GM12878 (cell line): ENCODE data around the gene LITAF. TPM values are rescaled to one million over a fixed set of nuclear protein-coding genes. Genes with fewer than 3 reads are reported as not detected.

Experiments used
- ATAC-seq: fragments of 200-7000 bp; cut with Tn5 transposase; 3 replicates; pipeline ENCODE4 v1.9.1; 2020; ENCODE audit warnings: mild to moderate bottlenecking, moderate library complexity
- BruUV-seq: library from RNA; stranded (reverse); fragments of 400-500 nt; replicated peaks from 2 replicates; lab custom pipeline; 2021; lab: Mats Ljungman, UMichigan
- CTCF ChIA-PET: fragments of 300-600 bp; sonication (Branson Sonifier 250); formaldehyde crosslinking; extraction: SDS; loops from one replicate; lab custom pipeline; 2021; ENCODE audit warnings: inconsistent platforms; lab: Yijun Ruan, JAX
- POLR2A ChIA-PET: fragments of 350-600 bp; formaldehyde crosslinking; extraction: SDS; loops from one replicate; lab custom pipeline; 2021; ENCODE audit warnings: inconsistent platforms; lab: Charles Lee
- RAD21 ChIA-PET: fragments of 300-600 bp; sonication (Branson Sonifier 250); formaldehyde crosslinking; loops from one replicate; lab custom pipeline; 2023; ENCODE audit warnings: antibody characterized with exemption; ENCODE audit not compliant: unreplicated experiment; lab: Charles Lee
- SMC1A ChIA-PET: fragments of 300-600 bp; sonication (Branson Sonifier 250); formaldehyde crosslinking; loops from one replicate; lab custom pipeline; 2023; ENCODE audit not compliant: unreplicated experiment, uncharacterized antibody; lab: Charles Lee
- DNase-seq: peaks from one replicate; pipeline ENCODE4 v3.0.0-alpha.2; 2011; ENCODE audit warnings: low read depth, low spot score
- FAIRE-seq: peaks from 3 replicates; lab custom pipeline; 2011; peaks lifted over from hg19 to GRCh38; lab: Jason Lieb, UNC
- H2AFZ ChIP-seq: 2 replicates; pipeline ENCODE4 v1.6.0; 2011; ENCODE audit warnings: low read depth, low read length, control low read depth; ENCODE audit not compliant: control insufficient read depth
- H3K27ac ChIP-seq: 2 replicates; pipeline ENCODE4 v1.5.1; 2011; ENCODE audit warnings: control low read depth; ENCODE audit not compliant: control insufficient read depth, insufficient read depth
- H3K27me3 ChIP-seq, 2 experiments: replicated peaks in 1 of 2; 2 replicates each; pipeline versions ENCODE4 v1.6.0 to v1.6.1; 2011; ENCODE audit warnings: low read length in 1 of 2; ENCODE audit not compliant: control insufficient read depth in 2 of 2, insufficient read depth in 2 of 2
- H3K36me3 ChIP-seq, 2 experiments: 2 replicates each; pipeline ENCODE4 v1.5.1; 2011; ENCODE audit warnings: low read length in 1 of 2; ENCODE audit not compliant: control insufficient read depth in 2 of 2, insufficient read depth in 2 of 2
- H3K4me1 ChIP-seq: 2 replicates; pipeline ENCODE4 v1.6.1; 2011; ENCODE audit warnings: mild to moderate bottlenecking, low read length, moderate library complexity, mixed read lengths; ENCODE audit not compliant: control insufficient read depth, insufficient read depth
- H3K4me2 ChIP-seq: 2 replicates; pipeline ENCODE4 v1.6.0; 2011; ENCODE audit warnings: control low read depth; ENCODE audit not compliant: control insufficient read depth, insufficient read depth
- H3K4me3 ChIP-seq: fragments of 200-600 bp; sonication (generic); 2 replicates; pipeline ENCODE4 v1.5.1; 2016
- H3K79me2 ChIP-seq: 2 replicates; pipeline ENCODE4 v1.6.0; 2011; ENCODE audit warnings: low read length; ENCODE audit not compliant: control insufficient read depth, insufficient read depth
- H3K9ac ChIP-seq: 2 replicates; pipeline ENCODE4 v1.8.0; 2011; ENCODE audit warnings: low read length, control low read depth, mixed read lengths; ENCODE audit not compliant: control insufficient read depth, insufficient read depth
- H3K9me3 ChIP-seq: replicated peaks from 3 replicates; pipeline ENCODE4 v1.5.1; 2011; ENCODE audit warnings: mild to moderate bottlenecking, low read length; ENCODE audit not compliant: control insufficient read depth, insufficient read depth
- H4K20me1 ChIP-seq: 2 replicates; pipeline ENCODE4 v1.6.0; 2011; ENCODE audit not compliant: control insufficient read depth, insufficient read depth
- BMI1 ChIP-seq: fragments of 450-650 bp; IDR thresholded peaks from 2 replicates; pipeline ENCODE4 v1.6.1; 2016; ENCODE audit warnings: mild to moderate bottlenecking, moderate library complexity, borderline replicate concordance
- CEBPB ChIP-seq, 2 experiments: fragments of 150-350 bp in 1 of 2; IDR thresholded peaks; 2 replicates each; pipeline ENCODE4 v1.6.1; 2012 to 2014; ENCODE audit warnings: low read depth in 2 of 2, low read length in 2 of 2, borderline replicate concordance in 1 of 2, inconsistent platforms in 1 of 2
- CREB1 ChIP-seq: IDR thresholded peaks from 2 replicates; pipeline ENCODE4 v1.6.1; 2012; ENCODE audit warnings: low read depth, mild to moderate bottlenecking, inconsistent platforms
- GATAD2B ChIP-seq: fragments of 450-650 bp; conservative IDR thresholded peaks from 2 replicates; pipeline ENCODE4 v1.6.1; 2017; ENCODE audit warnings: low read depth, mild to moderate bottlenecking, moderate library complexity
- IKZF2 ChIP-seq, 2 experiments: fragments of 450-650 bp; IDR thresholded peaks; 2 replicates each; pipeline ENCODE4 v1.6.1; 2017; ENCODE audit warnings: mild to moderate bottlenecking in 2 of 2, moderate library complexity in 2 of 2
- RFX5 ChIP-seq: IDR thresholded peaks from 2 replicates; pipeline ENCODE4 v1.6.1; 2011; ENCODE audit warnings: low read depth, low read length, improper control_type of control experiment
- STAT1 ChIP-seq: fragments of 450-650 bp; conservative IDR thresholded peaks from 2 replicates; pipeline ENCODE4 v1.6.1; 2014; ENCODE audit warnings: antibody characterized with exemption, mild to moderate bottlenecking
- ZNF207 ChIP-seq: fragments of 450-650 bp; IDR thresholded peaks from 2 replicates; pipeline ENCODE4 v1.6.1; 2014; ENCODE audit warnings: antibody characterized with exemption, mild to moderate bottlenecking, borderline replicate concordance
- ZNF274 ChIP-seq: IDR thresholded peaks from one replicate; pipeline ENCODE4 v1.8.0; 2011; ENCODE audit not compliant: insufficient read length, insufficient read depth
- ZNF592 ChIP-seq: fragments of 450-650 bp; IDR thresholded peaks from 2 replicates; pipeline ENCODE4 v1.6.1; 2017; ENCODE audit warnings: mild to moderate bottlenecking, moderate library complexity
- WGBS: methylation state at CpG from one replicate; pipeline ENCODE4 v1.1.6; 2016; ENCODE audit warnings: low lambda C conversion rate; ENCODE audit not compliant: insufficient replicate concordance, insufficient coverage; ENCODE audit errors: missing lambda C conversion rate; 5-methylcytosine and 5-hydroxymethylcytosine counted together
- in situ Hi-C: fragments of 300-500 bp; cut with MboI; formaldehyde crosslinking; loops from 9 replicates; pipeline ENCODE4 v1.14.3; 2018; ENCODE audit warnings: mixed read lengths
- intact Hi-C: fragments of 100-400 bp; cut with micrococcal nuclease; formaldehyde crosslinking; loops from one replicate; pipeline ENCODE4 v1.14.2; 2022; ENCODE audit not compliant: unreplicated experiment
- polyA plus RNA-seq, 11 experiments: library from polyadenylated mRNA; depleted of rRNA in 4 of 11; unstranded in 6 of 11; stranded (reverse) in 5 of 11; fragments of >200 nt; fragmentation: Nextera tagmentation in 4 of 11; fragmentation: Illumina TruSeq in 1 of 11; extraction: Ambion mirVana in 4 of 11; extraction: Trizol in 1 of 11; gene quantifications; 1 replicate in 1 of 11; 2 replicates in 10 of 11; pipeline versions ENCODE4 v1.2.1 to v1.2.3, GENCODE V29; 2011 to 2016; ENCODE audit warnings: inconsistent platforms in 2 of 11, missing spikeins in 2 of 11, low read depth in 1 of 11
- total RNA-seq, 4 experiments: library from RNA; depleted of rRNA in 3 of 4; stranded (reverse); fragments of >200 nt in 3 of 4; fragmentation: Illumina TruSeq in 1 of 4; extraction: Trizol in 1 of 4; gene quantifications; 2 replicates each; pipeline versions ENCODE4 v1.2.1 to v1.2.3, GENCODE V29; 2013 to 2021
- TF ChIP-seq, protein P1 (sequence below): fragments of 450-650 bp; IDR thresholded peaks from 2 replicates; pipeline ENCODE4 v1.6.1; 2017; ENCODE audit warnings: mild to moderate bottlenecking, low read depth, inconsistent platforms; ENCODE audit not compliant: poor library complexity, severe bottlenecking
- TF ChIP-seq, protein P2 (sequence below): IDR thresholded peaks from 2 replicates; pipeline ENCODE4 v1.6.1; 2011; ENCODE audit warnings: borderline replicate concordance, low read depth, mild to moderate bottlenecking, moderate library complexity, mixed read lengths, low read length; ENCODE audit not compliant: insufficient read depth; ENCODE audit errors: extremely low read length

LITAF gene
- total and polyA plus RNA-seq, 10 of the 15 experiments (the other 5 are each of a cell fraction or from before 2014, with no cell fraction given): 99.2 to 211 (median 147) TPM

DNA sequence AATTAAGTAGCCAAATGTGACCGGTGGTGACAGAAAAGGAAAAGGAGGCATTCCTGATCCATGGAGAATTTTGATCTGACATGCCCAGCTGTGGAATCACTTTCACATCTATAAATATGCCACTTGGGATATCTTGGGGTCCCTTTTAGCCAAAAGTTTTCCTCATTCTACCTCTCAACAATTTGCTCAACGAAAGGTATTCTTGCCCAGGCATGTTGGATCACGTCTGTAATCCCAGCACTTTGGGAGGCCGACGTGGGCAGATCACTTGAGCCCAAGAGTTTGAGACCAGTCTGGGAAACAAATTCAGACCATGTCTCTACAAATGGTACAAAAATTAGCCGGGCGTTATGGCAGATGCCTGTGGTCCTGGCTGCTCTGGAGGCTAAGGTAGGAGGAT is 24.3 kb downstream of the LITAF start (continued):
- TF ChIP-seq CEBPB (IDR thresholded peaks at IDR 0.05; ENCODE audit: borderline replicate concordance in 1 of 2, low read depth in 2 of 2, low read length in 2 of 2): no peak
- no peak for TF ChIP-seq IKZF2 (IDR thresholded peaks at IDR 0.05)
- no peak for TF ChIP-seq BMI1
- TF ChIP-seq STAT1: no peak
- no peak for TF ChIP-seq ZNF207
- TF ChIP-seq RFX5: no peak
- TF ChIP-seq, protein P1, sequence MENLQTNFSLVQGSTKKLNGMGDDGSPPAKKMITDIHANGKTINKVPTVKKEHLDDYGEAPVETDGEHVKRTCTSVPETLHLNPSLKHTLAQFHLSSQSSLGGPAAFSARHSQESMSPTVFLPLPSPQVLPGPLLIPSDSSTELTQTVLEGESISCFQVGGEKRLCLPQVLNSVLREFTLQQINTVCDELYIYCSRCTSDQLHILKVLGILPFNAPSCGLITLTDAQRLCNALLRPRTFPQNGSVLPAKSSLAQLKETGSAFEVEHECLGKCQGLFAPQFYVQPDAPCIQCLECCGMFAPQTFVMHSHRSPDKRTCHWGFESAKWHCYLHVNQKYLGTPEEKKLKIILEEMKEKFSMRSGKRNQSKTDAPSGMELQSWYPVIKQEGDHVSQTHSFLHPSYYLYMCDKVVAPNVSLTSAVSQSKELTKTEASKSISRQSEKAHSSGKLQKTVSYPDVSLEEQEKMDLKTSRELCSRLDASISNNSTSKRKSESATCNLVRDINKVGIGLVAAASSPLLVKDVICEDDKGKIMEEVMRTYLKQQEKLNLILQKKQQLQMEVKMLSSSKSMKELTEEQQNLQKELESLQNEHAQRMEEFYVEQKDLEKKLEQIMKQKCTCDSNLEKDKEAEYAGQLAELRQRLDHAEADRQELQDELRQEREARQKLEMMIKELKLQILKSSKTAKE: no peak
- no peak for TF ChIP-seq ZNF274
- TF ChIP-seq, protein P2, sequence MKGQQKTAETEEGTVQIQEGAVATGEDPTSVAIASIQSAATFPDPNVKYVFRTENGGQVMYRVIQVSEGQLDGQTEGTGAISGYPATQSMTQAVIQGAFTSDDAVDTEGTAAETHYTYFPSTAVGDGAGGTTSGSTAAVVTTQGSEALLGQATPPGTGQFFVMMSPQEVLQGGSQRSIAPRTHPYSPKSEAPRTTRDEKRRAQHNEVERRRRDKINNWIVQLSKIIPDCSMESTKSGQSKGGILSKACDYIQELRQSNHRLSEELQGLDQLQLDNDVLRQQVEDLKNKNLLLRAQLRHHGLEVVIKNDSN: no peak
- no peak for TF ChIP-seq GATAD2B

GRCh38 chr16:11561856-11562255 is 24.9 kb downstream of the LITAF start:
- TF ChIP-seq ZNF592 (no peak), CREB1 (no peak)
- Histone ChIP-seq H3K9ac (no peak overlapping the region), H4K20me1 (peaks cover 6% of the 10 kb centered on the region; the same call in 1 of the 2 replicates), H3K4me3 (no peak overlapping the region), H3K36me3 (peaks cover 7 to 22% of the 10 kb centered on the region in 2 experiments), H3K79me2 (peaks cover 61% of the 10 kb centered on the region), H2AFZ (no peak overlapping the region), H3K4me1 (peaks cover 8% of the 10 kb centered on the region), H3K27me3 (no peaks in the 10 kb centered on the region), H3K4me2 (no peak overlapping the region), H3K27ac (no peak overlapping the region), H3K9me3 (peaks cover 3% of the 10 kb centered on the region; the same call in 1 of the 3 replicates)
- 98% methylated on average over 3 of the region's 3 CpGs for WGBS
- ChIA-PET CTCF (interaction anchor here (0.5 kb wide), 1 partner anchor 83 kb away, joined by 4 read pairs; no protein-coding TSS in a partner anchor), SMC1A (interaction anchor here (1.5 kb wide), 1 partner anchor 13 kb away, joined by 3 read pairs; no protein-coding TSS in a partner anchor), POLR2A (no interaction called here), RAD21 (interaction anchor here (0.8 kb wide), 1 partner anchor 98 kb away, joined by 3 read pairs; no protein-coding TSS in a partner anchor)
- DNase-seq (no peak), ATAC-seq (no peak), FAIRE-seq (no peak)
- no TSS peak for BruUV-seq
- in situ Hi-C loops: no loop called here
- intact Hi-C loops: no loop called here
